Measurements from ENCODE around the gene CXCL9.
"Not testable (repeated sequence)": the region's sequence is repeated elsewhere in the genome, so short reads cannot be mapped to it uniquely, and the experiment has no call there.

DNA sequence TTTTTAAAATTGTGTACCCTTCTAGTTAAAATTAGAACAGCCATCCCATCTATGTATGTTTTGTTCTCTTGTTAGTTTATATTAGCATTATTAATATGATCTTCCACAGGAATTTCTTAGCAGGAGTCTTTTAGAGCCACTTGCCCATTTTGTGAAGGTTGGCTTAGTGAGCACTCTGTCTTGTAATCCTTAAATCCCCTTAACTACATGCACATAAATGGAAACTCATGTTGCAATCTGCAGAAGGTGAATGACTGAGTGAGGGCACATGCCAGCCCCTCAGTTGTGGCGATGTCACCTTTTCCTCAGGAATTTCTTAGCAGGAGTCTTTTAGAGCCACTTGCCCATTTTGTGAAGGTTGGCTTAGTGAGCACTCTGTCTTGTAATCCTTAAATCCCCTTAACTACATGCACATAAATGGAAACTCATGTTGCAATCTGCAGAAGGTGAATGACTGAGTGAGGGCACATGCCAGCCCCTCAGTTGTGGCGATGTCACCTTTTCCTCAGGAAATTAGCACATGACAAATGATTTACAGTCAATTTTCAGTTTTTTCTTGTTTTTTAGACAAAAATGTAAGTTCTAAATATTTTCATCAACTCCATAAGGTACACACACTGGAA, 8.7 kb downstream of the CXCL9 start:
- TF ChIP-seq, protein P1, sequence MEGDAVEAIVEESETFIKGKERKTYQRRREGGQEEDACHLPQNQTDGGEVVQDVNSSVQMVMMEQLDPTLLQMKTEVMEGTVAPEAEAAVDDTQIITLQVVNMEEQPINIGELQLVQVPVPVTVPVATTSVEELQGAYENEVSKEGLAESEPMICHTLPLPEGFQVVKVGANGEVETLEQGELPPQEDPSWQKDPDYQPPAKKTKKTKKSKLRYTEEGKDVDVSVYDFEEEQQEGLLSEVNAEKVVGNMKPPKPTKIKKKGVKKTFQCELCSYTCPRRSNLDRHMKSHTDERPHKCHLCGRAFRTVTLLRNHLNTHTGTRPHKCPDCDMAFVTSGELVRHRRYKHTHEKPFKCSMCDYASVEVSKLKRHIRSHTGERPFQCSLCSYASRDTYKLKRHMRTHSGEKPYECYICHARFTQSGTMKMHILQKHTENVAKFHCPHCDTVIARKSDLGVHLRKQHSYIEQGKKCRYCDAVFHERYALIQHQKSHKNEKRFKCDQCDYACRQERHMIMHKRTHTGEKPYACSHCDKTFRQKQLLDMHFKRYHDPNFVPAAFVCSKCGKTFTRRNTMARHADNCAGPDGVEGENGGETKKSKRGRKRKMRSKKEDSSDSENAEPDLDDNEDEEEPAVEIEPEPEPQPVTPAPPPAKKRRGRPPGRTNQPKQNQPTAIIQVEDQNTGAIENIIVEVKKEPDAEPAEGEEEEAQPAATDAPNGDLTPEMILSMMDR (conservative IDR thresholded peaks at IDR 0.05): not testable (repeated sequence)
- TF ChIP-seq EZH2 (IDR thresholded peaks at IDR 0.05; ENCODE audit: low read depth): not testable (repeated sequence)

Data from PC-9 (cell line).